ENCODE data around the gene PKD1.
"Not testable (repeated sequence)": the region's sequence is repeated elsewhere in the genome, so short reads cannot be mapped to it uniquely, and the experiment has no call there.

The PKD1 gene

GRCh38 chr16:2123706-2124376 lies 11.9 kb downstream of the PKD1 start:
- not testable (repeated sequence) for DNase-seq (ENCODE audit: low spot score)

GRCh38 chr16:2122934-2123683 lies 12.6 kb downstream of the PKD1 start:
- not testable (repeated sequence) for DNase-seq (ENCODE audit: low spot score)

DNA sequence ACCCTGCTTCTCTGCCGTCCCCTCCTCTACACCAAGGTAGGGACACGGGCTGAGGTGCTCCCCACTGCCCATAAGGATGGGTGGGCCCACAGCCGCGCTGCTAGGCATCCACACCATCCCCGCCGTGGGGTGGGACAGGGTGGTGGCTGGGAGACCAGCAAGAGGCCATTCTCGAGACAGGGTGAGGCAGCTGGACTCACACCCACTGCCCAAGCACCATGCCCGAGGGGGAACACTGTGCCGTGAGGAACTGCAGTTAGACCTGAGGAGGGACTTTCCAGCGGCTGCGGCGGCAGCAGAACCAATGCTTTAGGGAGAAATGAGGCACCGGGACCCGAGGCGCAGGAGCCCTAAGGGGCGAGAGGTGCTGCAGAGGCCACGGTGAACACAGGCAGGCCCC lies 13.3 kb downstream of the PKD1 start:
- no peak for DNase-seq (ENCODE audit: low spot score)

DNA sequence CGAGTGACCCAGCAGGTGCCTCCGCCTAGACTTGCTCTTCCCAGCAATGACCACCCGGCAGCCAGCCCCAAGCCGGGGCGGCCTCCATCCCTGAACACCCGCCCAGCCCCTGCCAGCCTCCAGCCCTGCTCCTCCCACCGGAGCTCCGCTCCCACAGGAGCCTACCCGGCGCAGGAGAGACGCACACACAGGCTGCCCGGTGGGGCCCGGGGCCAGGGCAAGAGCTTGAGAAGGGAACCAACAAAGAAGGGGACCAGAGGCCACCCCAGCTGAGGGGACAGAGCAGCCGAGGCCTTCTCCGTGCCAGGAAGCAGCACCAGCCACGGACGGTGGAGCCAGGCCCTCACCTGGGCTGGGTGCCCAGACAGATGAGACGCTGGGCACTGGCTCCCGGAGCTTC lies 13.8 kb downstream of the PKD1 start:
- no peak for DNase-seq (ENCODE audit: low spot score)

GRCh38 chr16:2121325-2121724 lies 14.4 kb downstream of the PKD1 start:
- DNase-seq (ENCODE audit: low spot score) = peak; percentile 14

DNA sequence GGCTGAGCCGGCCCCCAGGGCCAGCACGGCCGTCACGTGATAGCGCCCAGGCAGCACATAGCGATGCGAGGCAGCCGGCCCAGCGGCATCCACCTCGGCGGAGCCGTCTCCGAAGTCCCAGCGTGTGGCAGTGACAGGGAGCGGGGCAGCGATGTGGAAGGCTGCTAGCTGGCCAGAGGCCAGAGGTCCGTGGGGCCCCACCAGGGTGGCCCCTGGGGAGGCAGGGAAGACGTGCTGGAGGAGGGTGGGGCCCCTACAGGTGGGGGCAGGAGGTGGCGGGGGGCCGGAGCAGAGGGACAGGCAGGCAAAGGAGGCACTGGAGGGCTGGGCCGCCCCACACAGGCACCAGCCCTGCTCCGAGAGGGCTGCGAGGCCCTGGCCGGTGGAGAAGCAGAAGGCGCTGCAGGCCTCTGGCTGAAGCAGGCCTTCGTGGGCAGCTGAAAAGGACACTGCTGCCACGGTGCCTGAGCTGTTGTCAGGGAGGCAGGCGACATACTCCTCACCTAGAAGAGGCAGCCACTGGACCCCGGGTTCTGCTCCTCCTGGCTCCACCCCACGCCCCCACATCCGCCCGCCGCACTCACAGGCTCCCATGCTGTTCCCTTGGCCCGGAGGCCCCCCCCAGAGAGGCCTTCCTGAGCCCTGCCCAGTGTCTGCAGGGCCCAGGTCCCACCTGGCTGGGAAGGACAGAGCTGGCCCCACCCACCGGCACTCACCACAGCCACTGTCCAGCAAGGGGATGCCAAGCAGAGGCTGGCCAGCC lies 17.6 kb downstream of the PKD1 start:
- not testable (repeated sequence) for DNase-seq (ENCODE audit: low spot score)

- not testable (repeated sequence) for DNase-seq (ENCODE audit: low spot score)
Observed at GRCh38 chr16:2117341-2117740, 18.4 kb downstream of the PKD1 start.

DNA sequence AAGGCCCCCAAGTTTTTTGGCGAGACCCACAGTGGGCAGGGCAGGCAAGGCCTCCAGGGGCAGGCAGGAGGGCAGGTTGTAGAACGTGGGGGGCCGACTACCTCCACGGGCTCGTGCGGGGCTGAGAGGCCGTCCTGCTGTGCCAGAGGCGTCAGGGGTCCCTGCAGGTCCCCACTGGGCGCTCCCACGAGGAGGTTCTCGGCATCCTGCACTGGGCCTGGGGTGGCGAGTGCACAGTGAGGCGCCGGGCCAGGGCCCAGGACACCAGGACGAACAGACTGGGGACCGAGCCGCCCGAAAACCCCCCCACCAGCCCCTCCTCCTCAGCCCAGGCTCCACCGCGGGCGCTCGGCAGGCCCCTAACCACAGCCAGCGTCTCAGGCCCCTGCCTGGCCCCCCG lies 19.3 kb downstream of the PKD1 start:
- DNase-seq (ENCODE audit: low spot score) = not testable (repeated sequence)

DNA sequence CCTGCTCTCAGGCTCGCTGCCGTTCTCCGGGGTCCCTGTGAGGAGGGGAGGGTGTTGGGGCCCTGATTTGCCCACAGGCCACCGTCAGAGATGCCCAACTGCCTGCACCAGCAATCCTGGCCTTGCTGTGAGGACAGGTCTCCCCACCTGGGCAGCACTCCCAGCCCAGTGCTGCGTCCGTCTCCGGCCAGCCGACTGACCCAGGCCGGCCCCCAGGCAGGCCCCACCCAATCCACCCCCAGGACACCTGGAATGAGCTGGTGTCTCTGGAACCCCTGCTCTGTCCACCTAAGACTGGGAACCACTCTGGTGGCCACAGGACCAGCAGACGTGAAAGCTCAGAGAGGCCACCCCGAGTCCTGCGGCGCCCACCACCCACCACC lies 20.1 kb downstream of the PKD1 start:
- no peak for DNase-seq (ENCODE audit: low spot score)

DNA sequence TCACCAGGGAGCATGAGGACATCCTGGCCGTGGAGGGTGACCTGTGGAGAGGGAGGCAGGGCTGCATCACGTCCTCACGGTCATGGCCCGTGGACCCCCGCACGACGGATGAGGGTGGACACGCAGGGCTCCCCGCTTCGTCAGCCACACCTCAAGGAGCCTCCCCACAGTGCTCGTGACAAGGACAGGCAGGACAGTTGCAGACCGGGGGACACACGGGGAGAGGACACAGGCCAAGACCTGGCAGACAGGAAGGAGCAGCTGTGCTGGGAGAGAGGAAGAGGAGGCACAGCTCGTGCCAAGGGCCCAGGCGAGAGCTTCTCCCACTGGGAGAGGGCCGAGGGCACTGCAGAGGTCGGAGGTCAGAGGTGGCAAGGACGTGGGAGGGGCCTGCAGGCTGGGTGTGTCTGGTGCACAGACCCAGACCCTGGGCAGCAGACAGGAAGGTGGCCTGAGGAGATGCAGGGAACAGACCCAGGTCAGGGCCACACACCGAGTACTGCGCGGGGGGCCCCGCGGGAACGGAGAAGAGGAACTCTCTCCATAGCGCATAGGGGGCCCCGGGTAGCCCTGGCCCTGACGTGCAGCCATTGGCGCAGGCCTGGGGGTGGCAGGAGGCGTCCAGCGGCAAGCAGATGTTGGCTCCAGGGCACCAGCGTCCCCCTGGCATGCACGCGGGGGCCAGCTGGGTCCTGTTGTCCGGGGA lies 20.7 kb downstream of the PKD1 start:
- not testable (repeated sequence) for DNase-seq (ENCODE audit: low spot score)

DNA sequence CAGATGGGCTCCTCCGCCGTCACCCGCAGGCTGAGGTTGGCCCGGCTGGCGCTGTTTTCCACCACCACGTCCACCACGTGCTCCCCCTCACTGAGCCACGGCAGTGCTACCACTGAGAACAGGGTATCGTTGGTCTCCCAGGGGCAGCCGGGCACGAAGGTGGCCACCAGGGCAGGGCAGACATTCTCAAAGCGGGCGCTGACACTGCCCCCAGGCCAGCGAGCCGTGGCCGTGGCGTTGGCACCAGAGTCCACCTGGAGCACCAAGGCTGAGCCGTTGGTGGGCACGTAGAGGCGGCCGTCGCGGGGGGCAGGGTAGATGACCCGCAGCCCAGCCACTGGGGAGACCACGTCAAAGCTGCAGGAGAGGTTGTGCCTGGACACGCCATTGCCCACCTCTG lies 21.5 kb downstream of the PKD1 start:
- not testable (repeated sequence) for DNase-seq (ENCODE audit: low spot score)

DNA sequence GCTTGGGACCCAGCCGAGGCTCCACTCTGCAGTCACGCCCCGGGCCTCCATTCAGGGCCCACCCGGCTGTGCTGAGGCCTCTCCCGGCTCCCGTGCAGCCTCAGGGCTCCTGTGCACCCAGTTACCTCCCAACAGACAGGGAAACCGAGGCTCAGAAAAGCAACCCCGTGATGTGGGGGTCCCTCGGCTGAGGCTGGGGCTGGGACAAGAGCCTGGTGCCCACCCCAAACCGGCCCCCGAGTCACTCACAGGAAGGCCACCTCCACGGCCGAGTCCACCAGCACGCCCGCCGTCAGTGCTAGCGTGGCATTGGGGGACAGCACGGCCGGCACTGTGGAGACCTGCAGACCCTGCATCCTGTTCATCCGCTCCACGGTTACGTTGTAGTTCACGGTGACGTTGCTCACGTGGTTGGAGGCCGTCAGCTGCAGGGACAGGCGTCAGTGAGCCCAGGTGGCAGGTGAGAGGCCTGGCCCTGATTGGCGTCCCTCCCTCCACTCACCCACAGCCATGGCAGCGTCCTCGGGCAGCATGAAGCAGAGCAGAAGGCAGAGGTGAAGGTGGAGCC lies 23.1 kb downstream of the PKD1 start:
- DNase-seq (ENCODE audit: low spot score) = not testable (repeated sequence)

DNA sequence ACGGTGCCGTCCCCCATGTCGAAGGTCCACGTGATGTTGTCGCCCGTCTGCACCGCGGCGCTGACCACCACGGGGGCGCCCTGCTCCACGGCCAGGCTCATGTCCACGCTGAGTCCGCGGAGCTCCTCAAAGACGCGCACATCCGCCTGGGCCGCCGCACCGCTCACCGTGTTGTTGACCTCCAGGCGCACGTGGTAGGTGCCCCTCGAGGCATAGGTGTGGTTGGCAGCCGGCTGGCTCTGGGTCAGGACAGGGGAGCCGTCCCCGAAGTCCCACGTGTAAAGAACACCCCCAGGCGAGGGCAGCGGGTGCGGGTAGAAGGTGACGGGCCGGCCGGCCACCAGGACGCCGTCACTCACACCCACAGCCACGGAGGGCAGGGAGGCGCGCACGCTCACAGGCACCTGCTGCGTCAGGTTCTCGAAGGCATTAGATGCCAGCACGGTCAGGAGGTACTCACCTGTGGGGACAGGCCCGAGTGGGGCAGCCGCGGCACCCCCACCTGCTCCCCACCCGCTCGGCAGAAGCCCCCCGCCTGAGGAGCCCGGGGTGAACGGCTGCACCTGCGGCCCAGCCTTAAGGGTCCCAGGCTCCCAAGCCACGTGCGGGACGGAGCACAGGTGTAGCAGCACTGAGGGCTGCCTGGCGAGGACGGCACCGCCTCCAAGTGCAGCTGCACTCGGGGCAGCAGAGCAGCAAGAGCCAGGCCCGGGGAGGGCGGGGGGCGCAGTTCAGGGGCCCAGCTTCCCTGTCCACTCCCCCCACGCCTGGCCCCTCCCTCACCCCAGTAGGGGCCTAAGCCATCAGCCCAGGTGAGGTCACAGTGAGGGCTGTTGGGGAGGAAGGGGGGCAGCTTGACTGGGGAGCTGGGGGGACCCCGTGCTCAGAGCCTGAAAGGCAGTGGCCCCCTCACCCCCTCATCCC lies 24.0 kb downstream of the PKD1 start:
- DNase-seq (ENCODE audit: low spot score) = not testable (repeated sequence)

- DNase-seq (ENCODE audit: low spot score) = not testable (repeated sequence)
Observed at GRCh38 chr16:2111009-2111353, 24.7 kb downstream of the PKD1 start.

DNA sequence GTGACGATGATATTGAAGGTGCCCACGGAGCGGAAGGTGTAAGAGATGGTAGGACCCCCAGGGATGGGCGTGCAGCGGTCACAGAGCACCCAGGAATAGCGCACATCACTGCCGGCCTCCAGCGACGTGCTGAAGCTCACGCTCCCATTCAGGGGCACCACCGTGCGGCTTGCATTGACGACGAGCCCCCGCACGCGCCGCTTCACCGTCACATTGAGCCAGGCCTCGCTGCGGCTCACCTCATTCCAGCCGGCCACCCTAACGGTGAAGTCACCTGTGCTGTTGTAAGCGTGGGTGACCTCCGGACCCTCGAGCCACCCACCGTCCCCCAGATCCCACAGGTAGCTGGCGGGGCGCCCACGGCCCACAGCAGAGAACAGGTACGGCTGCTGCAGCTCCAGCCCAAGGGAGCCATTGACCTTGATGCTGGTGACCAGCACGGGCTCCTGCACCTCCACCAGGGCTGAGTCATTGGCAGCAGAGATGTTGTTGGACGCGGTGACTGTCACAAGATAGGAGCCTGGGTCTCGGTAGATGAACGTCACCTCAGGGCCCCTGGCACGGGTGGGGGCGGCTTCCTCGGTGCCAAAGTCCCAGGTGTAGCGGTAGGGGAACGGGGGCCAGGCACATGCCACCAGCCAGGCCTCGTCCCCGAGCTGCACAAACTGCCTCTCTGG lies 25.2 kb downstream of the PKD1 start:
- DNase-seq (ENCODE audit: low spot score) = not testable (repeated sequence)

- not testable (repeated sequence) for DNase-seq (ENCODE audit: low spot score)
Observed at GRCh38 chr16:2109872-2110271, 25.8 kb downstream of the PKD1 start.

DNA sequence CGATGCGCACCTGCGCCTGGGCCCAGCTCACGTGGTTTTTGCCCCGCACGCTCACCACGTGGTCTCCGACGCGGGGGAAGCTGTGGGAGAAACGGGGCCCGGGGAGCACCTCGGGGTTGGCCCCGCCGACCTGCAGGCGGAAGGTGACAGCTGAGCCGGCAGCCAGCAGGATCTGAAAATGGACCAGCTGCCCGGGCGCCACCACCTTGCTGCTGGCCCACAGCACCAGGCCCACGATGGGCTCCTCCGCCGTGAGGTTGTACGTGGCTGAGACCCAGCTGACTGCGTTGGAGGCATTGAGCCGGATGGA lies 26.5 kb downstream of the PKD1 start:
- not testable (repeated sequence) for DNase-seq (ENCODE audit: low spot score)

GRCh38 chr16:2108446-2109270 lies 27.0 kb downstream of the PKD1 start:
- DNase-seq (ENCODE audit: low spot score) = not testable (repeated sequence)

- not testable (repeated sequence) for DNase-seq (ENCODE audit: low spot score)
Observed at GRCh38 chr16:2107791-2108125, 27.9 kb downstream of the PKD1 start.
